GM23248 (cell line): ENCODE measurements around the gene COPS3.

ENCODE experiments used
- EZH2 ChIP-seq: fragments of 200-600 bp; sonication (generic); IDR thresholded peaks from 2 replicates; pipeline ENCODE4 v1.6.1; 2018; ENCODE audit warnings: antibody characterized with exemption, mild to moderate bottlenecking; ENCODE audit not compliant: insufficient read depth, poor library complexity, severe bottlenecking
- EZH2phosphoT487 ChIP-seq: fragments of 200-600 bp; sonication (generic); IDR thresholded peaks from 2 replicates; pipeline ENCODE4 v1.6.1; 2018; ENCODE audit warnings: antibody characterized with exemption, moderate library complexity, mild to moderate bottlenecking, low read depth; ENCODE audit not compliant: insufficient read depth

DNA sequence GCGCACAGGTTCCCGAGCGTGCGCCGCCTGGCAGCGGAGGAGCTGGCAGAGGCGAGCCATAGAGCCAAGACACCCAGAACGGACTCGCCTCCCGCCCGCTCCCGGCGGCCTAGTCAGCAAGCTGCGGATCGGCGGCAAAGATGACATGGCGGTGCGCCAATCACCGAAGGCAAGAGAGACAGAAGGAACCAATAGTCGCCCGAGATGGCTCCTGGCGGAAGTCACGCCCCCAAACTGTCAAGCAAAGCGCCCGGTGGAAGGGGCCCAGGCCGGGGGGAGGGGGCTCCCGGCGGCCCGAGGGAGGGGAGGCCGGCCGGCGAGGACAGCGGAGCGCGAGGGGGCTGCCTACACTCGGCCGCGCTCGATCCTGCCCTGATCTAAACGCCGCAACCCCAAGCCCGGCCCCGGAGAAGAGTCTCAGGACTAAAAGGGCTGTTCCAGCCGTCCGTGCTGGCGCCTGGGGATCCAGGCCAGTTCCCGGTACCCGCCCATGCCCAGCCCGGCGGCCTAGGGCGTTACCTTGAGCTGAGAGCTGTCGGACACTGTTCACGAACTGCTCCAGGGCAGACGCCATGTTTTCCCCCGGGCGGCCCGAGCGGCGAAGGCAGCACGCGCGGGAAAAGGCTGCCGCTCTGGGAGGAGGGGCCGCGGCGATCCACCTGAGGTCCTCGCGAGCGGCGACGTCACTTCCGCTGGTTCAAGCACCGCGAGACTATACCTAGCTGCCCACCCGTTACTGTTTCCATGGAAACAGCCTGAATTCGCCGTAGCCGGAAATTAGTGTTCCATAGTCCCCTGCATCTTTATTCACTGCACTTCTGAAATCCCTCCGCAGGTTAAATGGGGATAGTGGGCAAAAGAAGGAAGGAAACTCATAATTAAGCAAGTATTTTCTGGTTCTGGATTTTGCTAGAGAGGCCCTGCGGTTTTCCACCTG is at the start of gene COPS3:
- TF ChIP-seq EZH2 = no peak
- TF ChIP-seq EZH2phosphoT487 = no peak
